Uterus (tissue), 4 donors: ENCODE data around the gene PACC1. TPM values are rescaled to one million over a fixed set of nuclear protein-coding genes. Genes with fewer than 3 reads are reported as not detected.
"Not testable (repeated sequence)": the region's sequence is repeated elsewhere in the genome, so short reads cannot be mapped to it uniquely, and the experiment has no call there.

Source experiments
- DNase-seq, 2 donors: peaks; one replicate each; pipeline ENCODE4 v3.0.0-alpha.2; 2019 to 2020
- H3K27ac ChIP-seq, 2 donors: fragments of 200-600 bp; sonication (generic); 1 replicate in 1 of 2; 2 replicates in 1 of 2; pipeline ENCODE4 v1.5.1; 2016 to 2018
- H3K27me3 ChIP-seq, 2 donors: fragments of 200-600 bp; sonication (generic); one replicate each; pipeline ENCODE4 v1.5.1; 2018 to 2019; ENCODE audit warnings: control low read depth in 1 of 2
- H3K36me3 ChIP-seq, 2 donors: fragments of 200-600 bp; sonication (generic); one replicate each; pipeline ENCODE4 v1.5.1; 2019; ENCODE audit warnings: control low read depth in 1 of 2
- H3K4me1 ChIP-seq, 2 donors: fragments of 200-600 bp; sonication (generic); one replicate each; pipeline ENCODE4 v1.5.1; 2018 to 2019; ENCODE audit warnings: control low read depth in 1 of 2
- H3K4me3 ChIP-seq, 2 donors: fragments of 200-600 bp; sonication (generic); 1 replicate in 1 of 2; 2 replicates in 1 of 2; pipeline ENCODE4 v1.5.1; 2018 to 2019; ENCODE audit warnings: mild to moderate bottlenecking in 1 of 2
- H3K9me3 ChIP-seq, 2 donors: fragments of 200-600 bp; sonication (generic); one replicate each; pipeline ENCODE4 v1.5.1; 2019; ENCODE audit warnings: control low read depth in 1 of 2
- CTCF ChIP-seq, 4 experiments: fragments of 200-600 bp in 2 of 4; fragments of 450-650 bp in 2 of 4; sonication (generic) in 2 of 4; IDR thresholded peaks; one replicate each; pipeline ENCODE4 v1.5.1; 2016 to 2019; ENCODE audit warnings: antibody characterized with exemption in 4 of 4, mild to moderate bottlenecking in 2 of 4, moderate library complexity in 1 of 4
- POLR2A ChIP-seq, 2 donors: fragments of 450-650 bp; IDR thresholded peaks; one replicate each; pipeline ENCODE4 v1.6.1; 2016; ENCODE audit warnings: antibody characterized with exemption in 2 of 2, mild to moderate bottlenecking in 1 of 2, moderate library complexity in 1 of 2
- intact Hi-C: fragments of 100-400 bp; cut with DNase I; formaldehyde crosslinking; loops from one replicate; pipeline ENCODE4 v1.15.1; 2023; ENCODE audit warnings: low total_unique reads
- total RNA-seq, 4 donors: library from RNA; depleted of rRNA in 3 of 4; stranded (reverse); fragments of >200 nt in 3 of 4; gene quantifications; one replicate each; pipeline versions ENCODE4 v1.1.0 to v1.2.4, GENCODE V29; 2014 to 2023
- donor health status: DM: yes; HTN: yes; CAD: no.

Gene PACC1
- total RNA-seq, 4 donors from 2014 or later: 1.5 to 10.9 (median 7.2) TPM

- intact Hi-C loops: no loop called here
- H3K36me3 ChIP-seq: no peaks in the 10 kb centered on the region
Observed at GRCh38 chr1:212328248-212328647, 86.4 kb downstream of the PACC1 start.

GRCh38 chr1:212326541-212326940 is 88.1 kb downstream of the PACC1 start:
- intact Hi-C loops: no loop called here
- no peaks in the 10 kb centered on the region for H3K27me3 ChIP-seq

More at GRCh38 chr1:212328248-212328647, 86.4 kb downstream of the PACC1 start:
- no peak for TF ChIP-seq CTCF (IDR thresholded peaks at IDR 0.05)
- TF ChIP-seq POLR2A (IDR thresholded peaks at IDR 0.05): no peak
- H3K4me3 ChIP-seq: no peak overlapping the region
- H3K4me1 ChIP-seq: no peaks in the 10 kb centered on the region
- H3K27me3 ChIP-seq: no peaks in the 10 kb centered on the region
- no peak for DNase-seq
- H3K27ac ChIP-seq: no peak overlapping the region
- no peaks in the 10 kb centered on the region for H3K9me3 ChIP-seq

GRCh38 chr1:212323066-212323465 is 91.6 kb downstream of the PACC1 start:
- TF ChIP-seq CTCF (IDR thresholded peaks at IDR 0.05) (no peak), POLR2A (IDR thresholded peaks at IDR 0.05) (no peak)
- Histone ChIP-seq H3K4me3 (no peak overlapping the region), H3K36me3 (no peaks in the 10 kb centered on the region), H3K9me3 (no peaks in the 10 kb centered on the region), H3K4me1 (no peaks in the 10 kb centered on the region), H3K27ac (no peak overlapping the region), H3K27me3 (no peaks in the 10 kb centered on the region)
- intact Hi-C loops: no loop called here
- DNase-seq: no peak

More at GRCh38 chr1:212326541-212326940, 88.1 kb downstream of the PACC1 start:
- no peaks in the 10 kb centered on the region for H3K36me3 ChIP-seq
- TF ChIP-seq POLR2A (IDR thresholded peaks at IDR 0.05) (no peak), CTCF (IDR thresholded peaks at IDR 0.05) (no peak)
- no peaks in the 10 kb centered on the region for H3K4me1 ChIP-seq
- DNase-seq: no peak
- H3K9me3 ChIP-seq: no peaks in the 10 kb centered on the region
- no peak overlapping the region for H3K27ac ChIP-seq
- no peak overlapping the region for H3K4me3 ChIP-seq

GRCh38 chr1:212321031-212321430 is 93.7 kb downstream of the PACC1 start:
- H3K27me3 ChIP-seq, intact Hi-C loops, DNase-seq, H3K36me3 ChIP-seq, H3K4me3 ChIP-seq, H3K9me3 ChIP-seq, H3K4me1 ChIP-seq, H3K27ac ChIP-seq: not testable (repeated sequence)

- Histone ChIP-seq H3K36me3 (no peaks in the 10 kb centered on the region), H3K27ac (no peak overlapping the region), H3K9me3 (no peaks in the 10 kb centered on the region), H3K27me3 (no peaks in the 10 kb centered on the region), H3K4me1 (no peaks in the 10 kb centered on the region), H3K4me3 (no peak overlapping the region)
- intact Hi-C loops: no loop called here
- DNase-seq: no peak
- TF ChIP-seq POLR2A (IDR thresholded peaks at IDR 0.05) (no peak), CTCF (IDR thresholded peaks at IDR 0.05) (no peak)
Observed at GRCh38 chr1:212317916-212318315, 96.8 kb downstream of the PACC1 start.

- DNase-seq: no peak
- Histone ChIP-seq H3K4me1 (no peaks in the 10 kb centered on the region), H3K27ac (no peak overlapping the region), H3K9me3 (peaks cover 0 to 6% of the 10 kb centered on the region in 2 donors), H3K36me3 (no peaks in the 10 kb centered on the region), H3K27me3 (no peaks in the 10 kb centered on the region), H3K4me3 (no peak overlapping the region)
- TF ChIP-seq POLR2A (IDR thresholded peaks at IDR 0.05) (no peak), CTCF (IDR thresholded peaks at IDR 0.05) (peak in 1 of 4 experiments; percentile 3)
- intact Hi-C loops: no loop called here
Observed at GRCh38 chr1:212315907-212316306, 98.8 kb downstream of the PACC1 start.
